HepG2 (cell line): ENCODE measurements around the gene HELB. TPM values are rescaled to one million over a fixed set of nuclear protein-coding genes. Genes with fewer than 3 reads are reported as not detected.

Experiments
- ATAC-seq: fragments of 200-7000 bp; cut with Tn5 transposase; 3 replicates; pipeline ENCODE4 v1.9.1; 2020; ENCODE audit warnings: mild to moderate bottlenecking, moderate library complexity
- BruUV-seq: library from RNA; stranded (reverse); fragments of 400-500 nt; replicated peaks from 2 replicates; lab custom pipeline; 2021; lab: Mats Ljungman, UMichigan
- CTCF ChIA-PET: fragments of 300-600 bp; formaldehyde crosslinking; extraction: SDS; loops from one replicate; lab custom pipeline; 2021; ENCODE audit warnings: low total read pairs, inconsistent platforms, low intra/inter-chr PET ratio; lab: Yijun Ruan, JAX
- POLR2A ChIA-PET: fragments of 350-600 bp; sonication (Branson Sonifier 250); formaldehyde crosslinking; loops from one replicate; lab custom pipeline; 2020; ENCODE audit warnings: antibody characterized with exemption, inconsistent platforms; lab: Yijun Ruan, JAX
- DNase-seq: peaks from one replicate; pipeline ENCODE4 v3.0.0-alpha.2; 2015; ENCODE audit warnings: low spot score
- FAIRE-seq: peaks from 3 replicates; lab custom pipeline; 2011; peaks lifted over from hg19 to GRCh38; lab: Jason Lieb, UNC
- H2AFZ ChIP-seq: one replicate; pipeline ENCODE4 v1.6.1; 2011; ENCODE audit warnings: low read length, inconsistent platforms
- H3K27ac ChIP-seq: fragments of 300-600 bp; 3 replicates; pipeline ENCODE4 v1.8.0; 2011; ENCODE audit warnings: mixed run types, mild to moderate bottlenecking, mixed read lengths, low read length, inconsistent platforms; ENCODE audit not compliant: insufficient read depth; ENCODE audit errors: extremely low read length
- H3K27me3 ChIP-seq, 2 experiments: fragments of 200-600 bp in 1 of 2; 2 replicates in 1 of 2; 3 replicates in 1 of 2; pipeline versions ENCODE4 v1.6.0 to v1.8.0; 2011; ENCODE audit warnings: low read length in 2 of 2, mild to moderate bottlenecking in 2 of 2, moderate library complexity in 2 of 2, inconsistent platforms in 1 of 2; ENCODE audit not compliant: insufficient read depth in 2 of 2, control insufficient read depth in 1 of 2
- H3K36me3 ChIP-seq, 2 experiments: fragments of 200-600 bp in 1 of 2; replicated peaks in 1 of 2; 2 replicates in 1 of 2; 3 replicates in 1 of 2; pipeline versions ENCODE4 v1.5.1 to v1.8.0; 2011; ENCODE audit warnings: low read length in 2 of 2, inconsistent platforms in 1 of 2; ENCODE audit not compliant: insufficient read depth in 2 of 2, control insufficient read depth in 1 of 2
- H3K4me1 ChIP-seq: 2 replicates; pipeline ENCODE4 v1.5.1; 2012; ENCODE audit warnings: low read length, inconsistent platforms; ENCODE audit not compliant: insufficient read depth
- H3K4me2 ChIP-seq: 2 replicates; pipeline ENCODE4 v1.6.0; 2011; ENCODE audit warnings: low read depth, low read length, inconsistent platforms
- H3K4me3 ChIP-seq, 3 experiments: fragments of 200-600 bp in 1 of 3; sonication (generic), shearing (Covaris generic) in 1 of 3; replicated peaks in 1 of 3; 2 replicates each; pipeline ENCODE4 v1.5.1; 2011 to 2016; ENCODE audit warnings: low read length in 3 of 3, inconsistent platforms in 2 of 3, low read depth in 2 of 3, mild to moderate bottlenecking in 2 of 3, control low read depth in 1 of 3, mixed read lengths in 1 of 3; ENCODE audit not compliant: insufficient read depth in 1 of 3
- H3K79me2 ChIP-seq: one replicate; pipeline ENCODE4 v1.6.1; 2011; ENCODE audit warnings: low read length, inconsistent platforms; ENCODE audit not compliant: insufficient read depth
- H3K9ac ChIP-seq: 2 replicates; pipeline ENCODE4 v1.6.0; 2011; ENCODE audit warnings: mild to moderate bottlenecking, low read depth, low read length, inconsistent platforms; ENCODE audit not compliant: insufficient read depth
- H3K9me3 ChIP-seq: 2 replicates; pipeline ENCODE4 v1.5.1; 2012; ENCODE audit warnings: mild to moderate bottlenecking, low read length
- H4K20me1 ChIP-seq: 2 replicates; pipeline ENCODE4 v1.6.0; 2011; ENCODE audit warnings: inconsistent platforms, mild to moderate bottlenecking, low read length, moderate library complexity; ENCODE audit not compliant: insufficient read depth
- CC2D1A ChIP-seq: sonication (generic); formaldehyde crosslinking; IDR thresholded peaks from 2 replicates; pipeline ENCODE4 v1.8.1; 2023; ENCODE audit warnings: mild to moderate bottlenecking, missing genetic modification reagents
- HOXA7 ChIP-seq: sonication (generic); formaldehyde crosslinking; IDR thresholded peaks from 2 replicates; pipeline ENCODE4 v1.8.1; 2022; ENCODE audit warnings: mild to moderate bottlenecking, missing genetic modification reagents, moderate library complexity
- IRX3 ChIP-seq: sonication (generic); formaldehyde crosslinking; IDR thresholded peaks from 2 replicates; pipeline ENCODE4 v1.8.1; 2023; ENCODE audit warnings: mild to moderate bottlenecking, low read depth, missing genetic modification reagents, borderline replicate concordance
- MAFF ChIP-seq: IDR thresholded peaks from 2 replicates; pipeline ENCODE4 v1.6.1; 2011; ENCODE audit warnings: low read depth, low read length, improper control_type of control experiment
- MAFK ChIP-seq, 2 experiments: IDR thresholded peaks in 1 of 2; conservative IDR thresholded peaks in 1 of 2; 2 replicates each; pipeline ENCODE4 v1.6.1; 2011; ENCODE audit warnings: improper control_type of control experiment in 2 of 2, low read length in 2 of 2
- NR2F2 ChIP-seq: IDR thresholded peaks from 2 replicates; pipeline ENCODE4 v1.6.1; 2012; ENCODE audit warnings: low read depth, inconsistent platforms, borderline replicate concordance
- NR2F6 ChIP-seq, 2 experiments: IDR thresholded peaks; 2 replicates each; pipeline ENCODE4 v1.6.1; 2016; ENCODE audit warnings: antibody characterized with exemption in 1 of 2, mild to moderate bottlenecking in 1 of 2
- ZEB1 ChIP-seq: IDR thresholded peaks from 2 replicates; pipeline ENCODE4 v1.6.1; 2012; ENCODE audit warnings: mild to moderate bottlenecking, low read depth, inconsistent platforms; ENCODE audit not compliant: insufficient replicate concordance
- ZFY ChIP-seq: sonication (generic); formaldehyde crosslinking; IDR thresholded peaks from 2 replicates; pipeline ENCODE4 v1.4.0; 2020; ENCODE audit warnings: missing genetic modification reagents
- ZNF138 ChIP-seq: sonication (generic); formaldehyde crosslinking; IDR thresholded peaks from 2 replicates; pipeline ENCODE4 v1.5.0; 2020; ENCODE audit warnings: mild to moderate bottlenecking, low read depth, missing genetic modification reagents
- ZNF740 ChIP-seq: sonication (generic); formaldehyde crosslinking; IDR thresholded peaks from 2 replicates; pipeline ENCODE4 v1.4.0; 2020; ENCODE audit warnings: missing genetic modification reagents
- ZNF773 ChIP-seq: sonication (generic); formaldehyde crosslinking; IDR thresholded peaks from 2 replicates; pipeline ENCODE4 v1.4.0; 2020; ENCODE audit warnings: missing genetic modification reagents, borderline replicate concordance
- WGBS: methylation state at CpG from one replicate; pipeline ENCODE4 v1.1.6; 2017; ENCODE audit warnings: low lambda C conversion rate; 5-methylcytosine and 5-hydroxymethylcytosine counted together
- in situ Hi-C: cut with HindIII; loops from 2 replicates; pipeline ENCODE4 v1.10.0; 2017; ENCODE audit warnings: low pct_unique_long_range_greater_than_20kb; ENCODE audit not compliant: extremely low pct_ligation_motif_present
- intact Hi-C: fragments of 100-400 bp; cut with micrococcal nuclease; formaldehyde crosslinking; loops from one replicate; pipeline ENCODE4 v1.10.0; 2022; ENCODE audit not compliant: unreplicated experiment
- polyA plus RNA-seq, 8 experiments: library from polyadenylated mRNA; depleted of rRNA in 3 of 8; stranded (reverse) in 7 of 8; unstranded in 1 of 8; fragments of >200 nt; fragmentation: Illumina TruSeq in 4 of 8; extraction: Trizol in 4 of 8; gene quantifications; 2 replicates each; pipeline versions ENCODE4 v1.2.1 to v1.2.3, GENCODE V29; 2011 to 2016; ENCODE audit warnings: low read depth in 4 of 8, missing spikeins in 1 of 8, mixed read lengths in 1 of 8; ENCODE audit not compliant: insufficient read depth in 1 of 8
- total RNA-seq, 5 experiments: library from RNA; depleted of rRNA; stranded (reverse); fragments of >200 nt; fragmentation: Illumina TruSeq; extraction: Trizol; gene quantifications; 2 replicates each; pipeline ENCODE4 v1.2.3, GENCODE V29; 2016; ENCODE audit warnings: low read depth in 1 of 5
- TF ChIP-seq, protein P1 (sequence below): conservative IDR thresholded peaks from 2 replicates; pipeline ENCODE4 v1.6.1; 2018; ENCODE audit warnings: missing genetic modification reagents
- TF ChIP-seq, protein P2 (sequence below): sonication (generic); formaldehyde crosslinking; IDR thresholded peaks from 2 replicates; pipeline ENCODE4 v1.4.0; 2020; ENCODE audit warnings: missing genetic modification reagents
- TF ChIP-seq, protein P3 (sequence below): IDR thresholded peaks from 2 replicates; pipeline ENCODE4 v1.6.1; 2016

Gene HELB
- total and polyA plus RNA-seq, 2 of the 13 experiments (the other 11 are each of a cell fraction or from before 2014, with no cell fraction given) = 1.7 to 3.7 TPM

- TF ChIP-seq MAFF (peak; percentile 71; the same call in 1 of the 2 replicates), NR2F6 (IDR thresholded peaks at IDR 0.05) (no peak), NR2F6 (CRISPR knock-in tag; IDR thresholded peaks at IDR 0.05) (no peak), HOXA7 (CRISPR knock-in tag) (no peak), ZEB1 (no peak), MAFK (conservative IDR thresholded peaks at IDR 0.05 in 1 of 2, IDR thresholded peaks at IDR 0.05 in 1 of 2; ENCODE audit: low read length in 2 of 2) (peak; percentile 66 to 82), ZNF138 (no peak)
- TF ChIP-seq, protein P1, sequence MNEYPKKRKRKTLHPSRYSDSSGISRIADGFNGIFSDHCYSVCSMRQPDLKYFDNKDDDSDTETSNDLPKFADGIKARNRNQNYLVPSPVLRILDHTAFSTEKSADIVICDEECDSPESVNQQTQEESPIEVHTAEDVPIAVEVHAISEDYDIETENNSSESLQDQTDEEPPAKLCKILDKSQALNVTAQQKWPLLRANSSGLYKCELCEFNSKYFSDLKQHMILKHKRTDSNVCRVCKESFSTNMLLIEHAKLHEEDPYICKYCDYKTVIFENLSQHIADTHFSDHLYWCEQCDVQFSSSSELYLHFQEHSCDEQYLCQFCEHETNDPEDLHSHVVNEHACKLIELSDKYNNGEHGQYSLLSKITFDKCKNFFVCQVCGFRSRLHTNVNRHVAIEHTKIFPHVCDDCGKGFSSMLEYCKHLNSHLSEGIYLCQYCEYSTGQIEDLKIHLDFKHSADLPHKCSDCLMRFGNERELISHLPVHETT (CRISPR knock-in tag) = no peak
- Histone ChIP-seq H3K79me2 (no peaks in the 10 kb centered on the region), H3K9ac (no peak overlapping the region), H3K27me3 (peaks cover 0 to 5% of the 10 kb centered on the region in 2 experiments; a peak in 2 of 5 replicates), H4K20me1 (no peaks in the 10 kb centered on the region), H2AFZ (no peak overlapping the region), H3K9me3 (no peaks in the 10 kb centered on the region), H3K36me3 (no peaks in the 10 kb centered on the region), H3K4me2 (no peak overlapping the region), H3K4me3 (no peak overlapping the region), H3K4me1 (no peaks in the 10 kb centered on the region), H3K27ac (no peak overlapping the region)
- intact Hi-C loops (no loop called here), in situ Hi-C loops (no loop called here)
- ChIA-PET CTCF (no interaction called here), POLR2A (no interaction called here)
- ATAC-seq = no peak
- FAIRE-seq = no peak
- WGBS = 63% methylated on average over 3 of the region's 3 CpGs
- DNase-seq = no peak
- no TSS peak for BruUV-seq
Measured at GRCh38 chr12:66287275-66287674, 15.0 kb upstream of the HELB start.

GRCh38 chr12:66288121-66288520, 14.2 kb upstream of the HELB start:
- no peaks in the 10 kb centered on the region for H3K36me3 ChIP-seq
- in situ Hi-C loops = no loop called here
- intact Hi-C loops = no loop called here
- ChIA-PET POLR2A (no interaction called here), CTCF (no interaction called here)
- H2AFZ ChIP-seq = no peak overlapping the region
- no peak overlapping the region for H3K4me2 ChIP-seq
- no peaks in the 10 kb centered on the region for H4K20me1 ChIP-seq
- peaks cover 0 to 5% of the 10 kb centered on the region in 2 experiments; a peak in 3 of 5 replicates for H3K27me3 ChIP-seq
- DNase-seq = no peak
- no TSS peak for BruUV-seq
- 53% methylated on average over 5 of the region's 5 CpGs for WGBS
- no peaks in the 10 kb centered on the region for H3K4me1 ChIP-seq
- no peak overlapping the region for H3K9ac ChIP-seq
- H3K27ac ChIP-seq = no peak overlapping the region
- H3K4me3 ChIP-seq = no peak overlapping the region
- FAIRE-seq = no peak
- no peaks in the 10 kb centered on the region for H3K79me2 ChIP-seq
- ATAC-seq = no peak
- no peaks in the 10 kb centered on the region for H3K9me3 ChIP-seq
- TF ChIP-seq CC2D1A (no peak), NR2F2 (no peak), ZFY (CRISPR knock-in tag) (no peak), ZNF773 (no peak), ZNF740 (CRISPR knock-in tag) (no peak), IRX3 (no peak)
- TF ChIP-seq, protein P2, sequence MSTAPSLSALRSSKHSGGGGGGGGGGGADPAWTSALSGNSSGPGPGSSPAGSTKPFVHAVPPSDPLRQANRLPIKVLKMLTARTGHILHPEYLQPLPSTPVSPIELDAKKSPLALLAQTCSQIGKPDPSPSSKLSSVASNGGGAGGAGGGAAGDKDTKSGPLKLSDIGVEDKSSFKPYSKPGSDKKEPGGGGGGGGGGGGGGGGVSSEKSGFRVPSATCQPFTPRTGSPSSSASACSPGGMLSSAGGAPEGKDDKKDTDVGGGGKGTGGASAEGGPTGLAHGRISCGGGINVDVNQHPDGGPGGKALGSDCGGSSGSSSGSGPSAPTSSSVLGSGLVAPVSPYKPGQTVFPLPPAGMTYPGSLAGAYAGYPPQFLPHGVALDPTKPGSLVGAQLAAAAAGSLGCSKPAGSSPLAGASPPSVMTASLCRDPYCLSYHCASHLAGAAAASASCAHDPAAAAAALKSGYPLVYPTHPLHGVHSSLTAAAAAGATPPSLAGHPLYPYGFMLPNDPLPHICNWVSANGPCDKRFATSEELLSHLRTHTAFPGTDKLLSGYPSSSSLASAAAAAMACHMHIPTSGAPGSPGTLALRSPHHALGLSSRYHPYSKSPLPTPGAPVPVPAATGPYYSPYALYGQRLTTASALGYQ = no peak
- TF ChIP-seq, protein P3, sequence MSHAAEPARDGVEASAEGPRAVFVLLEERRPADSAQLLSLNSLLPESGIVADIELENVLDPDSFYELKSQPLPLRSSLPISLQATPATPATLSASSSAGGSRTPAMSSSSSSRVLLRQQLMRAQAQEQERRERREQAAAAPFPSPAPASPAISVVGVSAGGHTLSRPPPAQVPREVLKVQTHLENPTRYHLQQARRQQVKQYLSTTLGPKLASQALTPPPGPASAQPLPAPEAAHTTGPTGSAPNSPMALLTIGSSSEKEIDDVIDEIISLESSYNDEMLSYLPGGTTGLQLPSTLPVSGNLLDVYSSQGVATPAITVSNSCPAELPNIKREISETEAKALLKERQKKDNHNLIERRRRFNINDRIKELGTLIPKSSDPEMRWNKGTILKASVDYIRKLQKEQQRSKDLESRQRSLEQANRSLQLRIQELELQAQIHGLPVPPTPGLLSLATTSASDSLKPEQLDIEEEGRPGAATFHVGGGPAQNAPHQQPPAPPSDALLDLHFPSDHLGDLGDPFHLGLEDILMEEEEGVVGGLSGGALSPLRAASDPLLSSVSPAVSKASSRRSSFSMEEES (CRISPR knock-in tag) = no peak
